IPS-18c (cell line): ENCODE measurements around the gene ANO2.

Experiments used
- H3K4me3 ChIP-seq: 2 replicates; pipeline ENCODE4 v1.7.0; 2013; ENCODE audit warnings: low read depth, mild to moderate bottlenecking, low read length, moderate library complexity; ENCODE audit not compliant: insufficient read depth
- H3K9me3 ChIP-seq: one replicate; pipeline ENCODE4 v1.6.1; 2013; ENCODE audit warnings: mild to moderate bottlenecking, low read length, moderate library complexity; ENCODE audit not compliant: control insufficient read depth, insufficient read depth

Gene ANO2

GRCh38 chr12:5967645-5968415, 22.8 kb upstream of the ANO2 start:
- H3K9me3 ChIP-seq: no peaks in the 10 kb centered on the region
- no peak overlapping the region for H3K4me3 ChIP-seq

- no peak overlapping the region for H3K4me3 ChIP-seq
Measured at GRCh38 chr12:5966486-5967095, 21.5 kb upstream of the ANO2 start.

GRCh38 chr12:5965950-5966383, 20.9 kb upstream of the ANO2 start:
- H3K4me3 ChIP-seq: no peak overlapping the region
- H3K9me3 ChIP-seq: no peaks in the 10 kb centered on the region

More at GRCh38 chr12:5966486-5967095, 21.5 kb upstream of the ANO2 start:
- H3K9me3 ChIP-seq: no peaks in the 10 kb centered on the region

GRCh38 chr12:5964913-5965900, 20.1 kb upstream of the ANO2 start:
- Histone ChIP-seq H3K4me3 (no peak overlapping the region), H3K9me3 (no peaks in the 10 kb centered on the region)

GRCh38 chr12:5963515-5963914, 18.5 kb upstream of the ANO2 start:
- Histone ChIP-seq H3K9me3 (no peaks in the 10 kb centered on the region), H3K4me3 (no peak overlapping the region)

GRCh38 chr12:5960783-5961182, 15.7 kb upstream of the ANO2 start:
- Histone ChIP-seq H3K4me3 (no peak overlapping the region), H3K9me3 (no peaks in the 10 kb centered on the region)

- no peaks in the 10 kb centered on the region for H3K9me3 ChIP-seq
- no peak overlapping the region for H3K4me3 ChIP-seq
Measured at GRCh38 chr12:5956987-5957386, 11.9 kb upstream of the ANO2 start.

- H3K4me3 ChIP-seq: no peak overlapping the region
- H3K9me3 ChIP-seq: no peaks in the 10 kb centered on the region
Measured at GRCh38 chr12:5954661-5955060, 9.6 kb upstream of the ANO2 start.

- Histone ChIP-seq H3K9me3 (no peaks in the 10 kb centered on the region), H3K4me3 (no peak overlapping the region)
Measured at GRCh38 chr12:5953835-5954586, 9.0 kb upstream of the ANO2 start.

- no peak overlapping the region for H3K4me3 ChIP-seq
- H3K9me3 ChIP-seq: no peaks in the 10 kb centered on the region
Measured at GRCh38 chr12:5952031-5952430, 7.0 kb upstream of the ANO2 start.

GRCh38 chr12:5948696-5949095, 3.6 kb upstream of the ANO2 start:
- H3K4me3 ChIP-seq: no peak overlapping the region
- no peaks in the 10 kb centered on the region for H3K9me3 ChIP-seq

- Histone ChIP-seq H3K9me3 (no peaks in the 10 kb centered on the region), H3K4me3 (no peak overlapping the region)
Measured at GRCh38 chr12:5947006-5947405, 1.9 kb upstream of the ANO2 start.

GRCh38 chr12:5946388-5946787, 1.3 kb upstream of the ANO2 start:
- Histone ChIP-seq H3K9me3 (no peaks in the 10 kb centered on the region), H3K4me3 (no peak overlapping the region)

- Histone ChIP-seq H3K4me3 (peak overlapping the region; percentile 59), H3K9me3 (no peaks in the 10 kb centered on the region)
Measured at GRCh38 chr12:5944688-5945070, 380 bp downstream of the ANO2 start.

- Histone ChIP-seq H3K4me3 (peak overlapping the region; percentile 59; the same call in 1 of the 2 replicates), H3K9me3 (no peaks in the 10 kb centered on the region)
Measured at GRCh38 chr12:5944053-5944452, 1.0 kb downstream of the ANO2 start.

GRCh38 chr12:5941907-5942306, 3.2 kb downstream of the ANO2 start:
- no peaks in the 10 kb centered on the region for H3K9me3 ChIP-seq

More at GRCh38 chr12:5941907-5942306, 3.2 kb downstream of the ANO2 start:
- no peak overlapping the region for H3K4me3 ChIP-seq
